Mucosa of descending colon (tissue), 3 donors: ENCODE measurements around the gene TRPC4. TPM values are rescaled to one million over a fixed set of nuclear protein-coding genes. Genes with fewer than 3 reads are reported as not detected.
"Not testable (repeated sequence)": the region's sequence is repeated elsewhere in the genome, so short reads cannot be mapped to it uniquely, and the experiment has no call there.

Experiments
- ATAC-seq: fragments of 200-7000 bp; cut with Tn5 transposase; one replicate; pipeline ENCODE4 v1.9.1; 2020; ENCODE audit warnings: mild to moderate bottlenecking, moderate library complexity
- DNase-seq, 3 donors: peaks; one replicate each; pipeline ENCODE4 v3.0.0-alpha.2; 2020
- H3K36me3 ChIP-seq: fragments of 200-600 bp; one replicate; pipeline ENCODE4 v1.8.0; 2021; ENCODE audit warnings: low read depth, mild to moderate bottlenecking
- H3K4me1 ChIP-seq: fragments of 200-600 bp; one replicate; pipeline ENCODE4 v1.8.0; 2021; ENCODE audit warnings: low read depth, mild to moderate bottlenecking
- H3K4me3 ChIP-seq: fragments of 200-600 bp; one replicate; pipeline ENCODE4 v1.8.0; 2021; ENCODE audit warnings: mild to moderate bottlenecking
- H3K9me3 ChIP-seq: fragments of 200-600 bp; one replicate; pipeline ENCODE4 v1.8.0; 2021; ENCODE audit warnings: mild to moderate bottlenecking
- intact Hi-C, 2 donors: fragments of 100-400 bp; cut with DNase I in 1 of 2; cut with micrococcal nuclease in 1 of 2; formaldehyde crosslinking; loops; one replicate each; pipeline versions ENCODE4 v1.11.0 to v1.11.1; 2022; cut with DNase I, micrococcal nuclease
- total RNA-seq, 3 donors: library from RNA; stranded (reverse); fragmentation: NEBNext Ultra II Directional in 2 of 3; extraction: Animal tissue kit (Norgen Biotek cat#: 25700) in 2 of 3; gene quantifications; one replicate each; pipeline versions ENCODE4 v1.2.1 to v1.2.4, GENCODE V29; 2021 to 2023
- TF ChIP-seq, protein P1 (sequence below): fragments of 200-600 bp; IDR thresholded peaks from one replicate; pipeline ENCODE4 v1.8.0; 2022; ENCODE audit warnings: antibody characterized with exemption, mild to moderate bottlenecking
- donor health status: DM: no; HTN: no; CAD: no; lungs with moderate emphysema.
- donor health status: DM: no; HTN: no; CAD: no.
- donor health status: DM: no; HTN: yes; CAD: no.

Gene TRPC4
- total RNA-seq, 3 donors from 2014 or later, result 0.23 to 5.1 (median 0.39) TPM

DNA sequence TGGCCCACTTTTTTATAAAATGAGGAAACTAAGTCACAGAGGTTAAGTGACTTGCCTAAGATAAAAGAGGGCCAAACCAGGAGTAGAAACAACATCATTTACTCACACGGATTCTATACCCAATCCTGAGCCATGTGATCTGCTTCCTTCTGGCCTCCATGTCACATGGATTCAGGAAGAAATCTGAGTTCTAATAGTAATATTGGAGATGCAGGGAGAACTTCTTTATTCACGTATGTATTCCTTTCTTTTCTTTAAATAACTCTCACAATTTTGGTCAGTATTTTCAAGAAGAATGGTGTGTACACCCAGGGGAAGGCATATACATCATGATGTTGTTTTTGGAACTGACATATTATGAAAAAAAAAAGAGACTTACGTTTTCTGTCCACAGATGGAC is 272.8 kb downstream of the TRPC4 start:
- TF ChIP-seq, protein P1, sequence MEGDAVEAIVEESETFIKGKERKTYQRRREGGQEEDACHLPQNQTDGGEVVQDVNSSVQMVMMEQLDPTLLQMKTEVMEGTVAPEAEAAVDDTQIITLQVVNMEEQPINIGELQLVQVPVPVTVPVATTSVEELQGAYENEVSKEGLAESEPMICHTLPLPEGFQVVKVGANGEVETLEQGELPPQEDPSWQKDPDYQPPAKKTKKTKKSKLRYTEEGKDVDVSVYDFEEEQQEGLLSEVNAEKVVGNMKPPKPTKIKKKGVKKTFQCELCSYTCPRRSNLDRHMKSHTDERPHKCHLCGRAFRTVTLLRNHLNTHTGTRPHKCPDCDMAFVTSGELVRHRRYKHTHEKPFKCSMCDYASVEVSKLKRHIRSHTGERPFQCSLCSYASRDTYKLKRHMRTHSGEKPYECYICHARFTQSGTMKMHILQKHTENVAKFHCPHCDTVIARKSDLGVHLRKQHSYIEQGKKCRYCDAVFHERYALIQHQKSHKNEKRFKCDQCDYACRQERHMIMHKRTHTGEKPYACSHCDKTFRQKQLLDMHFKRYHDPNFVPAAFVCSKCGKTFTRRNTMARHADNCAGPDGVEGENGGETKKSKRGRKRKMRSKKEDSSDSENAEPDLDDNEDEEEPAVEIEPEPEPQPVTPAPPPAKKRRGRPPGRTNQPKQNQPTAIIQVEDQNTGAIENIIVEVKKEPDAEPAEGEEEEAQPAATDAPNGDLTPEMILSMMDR, result no peak
- Histone ChIP-seq H3K9me3 (no peaks in the 10 kb centered on the region), H3K36me3 (no peaks in the 10 kb centered on the region), H3K4me3 (no peak overlapping the region), H3K4me1 (no peaks in the 10 kb centered on the region)
- intact Hi-C loops, result no loop called here
- ATAC-seq (no peak), DNase-seq (no peak)

DNA sequence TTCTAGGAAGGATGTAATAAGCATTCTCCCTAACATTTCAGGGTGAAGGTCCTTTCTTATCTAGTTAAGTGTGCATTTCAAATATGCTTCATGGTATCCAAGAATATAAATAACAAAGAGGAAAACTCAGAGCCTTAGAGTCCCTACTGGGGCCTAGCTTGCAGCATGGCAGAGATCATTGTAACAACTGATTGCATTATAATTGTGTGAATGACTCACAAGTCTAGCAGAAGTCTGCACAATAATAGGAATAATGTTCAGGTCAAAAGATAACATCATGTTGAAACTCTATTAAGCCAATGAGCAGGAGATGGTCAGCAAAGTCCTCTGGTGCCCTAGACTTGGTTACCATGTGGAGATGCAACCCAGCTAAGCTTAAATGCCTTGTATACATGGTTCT is 274.4 kb downstream of the TRPC4 start:
- H3K9me3 ChIP-seq, result no peaks in the 10 kb centered on the region
- H3K36me3 ChIP-seq, result no peaks in the 10 kb centered on the region
- H3K4me3 ChIP-seq, result no peak overlapping the region
- TF ChIP-seq, protein P1, result no peak
- no peaks in the 10 kb centered on the region for H3K4me1 ChIP-seq
- ATAC-seq (no peak), DNase-seq (no peak)
- intact Hi-C loops, result no loop called here

DNA sequence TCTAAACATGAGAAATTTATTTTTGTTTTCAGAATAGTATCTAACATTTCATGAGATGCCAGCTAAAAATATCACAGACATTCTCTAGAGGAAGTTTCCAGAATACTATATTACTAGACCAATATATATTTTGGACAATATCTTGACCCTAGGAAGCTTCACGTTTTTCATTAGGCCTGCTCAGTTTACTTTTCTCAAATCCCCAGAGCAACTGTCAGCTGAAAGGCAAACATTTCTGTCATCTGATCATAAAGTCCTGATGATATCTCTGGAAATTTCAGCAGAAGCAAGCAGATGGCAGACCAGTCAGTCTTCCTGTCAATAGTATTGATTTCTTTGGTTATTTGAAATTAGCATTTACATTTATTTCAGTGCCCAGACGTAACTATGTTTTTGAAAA is 275.0 kb downstream of the TRPC4 start:
- TF ChIP-seq, protein P1, result no peak
- Histone ChIP-seq H3K36me3 (no peaks in the 10 kb centered on the region), H3K4me3 (no peak overlapping the region), H3K9me3 (no peaks in the 10 kb centered on the region), H3K4me1 (no peaks in the 10 kb centered on the region)
- ATAC-seq, result no peak
- intact Hi-C loops, result no loop called here
- no peak for DNase-seq

DNA sequence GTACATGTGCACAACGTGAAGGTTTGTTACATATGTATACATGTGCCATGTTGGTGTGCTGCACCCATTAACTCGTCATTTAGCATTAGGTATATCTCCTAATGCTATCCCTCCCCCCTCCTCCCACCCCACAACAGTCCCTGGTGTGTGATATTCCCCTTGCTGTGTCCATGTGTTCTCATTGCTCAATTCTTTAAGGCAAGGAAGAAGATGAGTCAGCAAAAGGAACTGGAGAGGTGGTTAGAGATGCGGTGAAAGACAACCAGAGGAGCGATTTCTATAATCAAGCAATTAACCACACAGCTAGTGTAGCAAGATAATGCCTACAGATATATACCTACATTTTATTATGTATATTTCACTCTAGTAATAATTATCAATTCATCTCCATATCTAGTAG is 280.2 kb downstream of the TRPC4 start:
- H3K9me3 ChIP-seq, H3K36me3 ChIP-seq, DNase-seq, ATAC-seq, H3K4me1 ChIP-seq, intact Hi-C loops, H3K4me3 ChIP-seq: not testable (repeated sequence)

DNA sequence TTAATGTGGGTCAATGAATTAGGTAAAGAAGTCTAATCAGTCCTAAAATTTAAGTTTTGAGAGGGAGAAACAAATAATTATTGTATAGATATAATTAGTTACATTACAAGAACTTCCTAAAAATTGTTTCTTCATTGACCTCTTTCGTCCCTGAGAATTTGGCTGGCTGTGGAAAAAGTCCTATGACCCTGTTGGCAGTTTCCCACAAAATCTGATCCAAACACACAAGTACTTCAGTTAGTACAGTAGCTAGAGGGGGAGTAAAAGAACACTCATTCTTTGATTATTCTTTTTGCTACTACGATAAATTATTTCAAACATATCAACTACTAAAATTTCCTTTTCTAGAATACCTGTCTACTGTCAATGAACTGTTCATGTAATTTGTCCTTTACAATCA is 282.3 kb downstream of the TRPC4 start:
- H3K36me3 ChIP-seq, result no peaks in the 10 kb centered on the region
- H3K4me1 ChIP-seq, result no peaks in the 10 kb centered on the region
- TF ChIP-seq, protein P1, result no peak
- intact Hi-C loops, result no loop called here
- ATAC-seq (no peak), DNase-seq (no peak)
- H3K9me3 ChIP-seq, result no peaks in the 10 kb centered on the region
- H3K4me3 ChIP-seq, result no peak overlapping the region
